ENCODE data around the gene RAMACL. TPM values are rescaled to one million over a fixed set of nuclear protein-coding genes. Genes with fewer than 3 reads are reported as not detected.
"Not testable (repeated sequence)": the region's sequence is repeated elsewhere in the genome, so short reads cannot be mapped to it uniquely, and the experiment has no call there.

Gene RAMACL
- total RNA-seq, 1 experiment from 2014 or later: 0.15 TPM

DNA sequence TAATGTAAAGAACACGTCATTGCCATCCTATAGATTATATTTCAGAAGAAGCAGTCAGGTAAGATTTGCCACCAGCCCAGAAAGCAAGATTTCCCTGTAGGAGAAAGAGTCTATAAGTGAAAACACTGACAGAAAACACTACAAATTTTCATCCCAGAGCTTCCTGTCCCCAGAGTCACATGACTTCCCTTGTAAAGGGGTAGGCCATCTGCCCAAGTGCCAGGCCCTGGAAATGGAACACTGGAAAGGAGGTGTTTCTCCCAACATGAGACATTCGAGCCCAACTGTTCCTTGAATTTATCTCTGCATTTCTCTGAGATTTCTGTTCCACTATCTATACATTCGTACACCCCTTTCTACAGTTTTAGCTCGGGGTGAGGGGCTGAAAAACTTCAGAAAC is 46.9 kb downstream of the RAMACL start:
- no peaks in the 10 kb centered on the region for H3K27me3 ChIP-seq (ENCODE audit: insufficient read depth, low read length)
- no peak for ATAC-seq
- ChIA-PET CTCF (no interaction called here), RAD21 (ENCODE audit: low non-redundant PET in 1 of 2, low total read pairs in 2 of 2, uncharacterized antibody in 2 of 2, unreplicated experiment in 2 of 2) (no interaction called here), POLR2A (no interaction called here)
- no peak overlapping the region for H3K27ac ChIP-seq (ENCODE audit: low read depth, low read length)
- H3K9ac ChIP-seq (ENCODE audit: low read length): no peak overlapping the region
- H3K4me2 ChIP-seq (ENCODE audit: low read length): no peak overlapping the region
- H2AFZ ChIP-seq (ENCODE audit: low read depth, low read length, poor library complexity, severe bottlenecking): no peak overlapping the region
- DNase-seq (ENCODE audit: low read depth, low spot score): no peak
- H3K36me3 ChIP-seq (ENCODE audit: control insufficient read depth in 1 of 2, insufficient read depth in 2 of 2, low read length in 2 of 2): no peaks in the 10 kb centered on the region
- H3K9me3 ChIP-seq (ENCODE audit: control insufficient read depth in 1 of 2, insufficient read depth in 1 of 2, low read depth in 1 of 2, low read length in 2 of 2): no peaks in the 10 kb centered on the region
- no peaks in the 10 kb centered on the region for H3K79me2 ChIP-seq (ENCODE audit: insufficient read depth, low read length)
- no peak overlapping the region for H3K4me3 ChIP-seq (replicated peaks in 1 of 2; ENCODE audit: low read depth in 1 of 2, low read length in 2 of 2)
- no TSS peak for BruUV-seq (replicated peaks)
- TF ChIP-seq ZNF274 (IDR thresholded peaks at IDR 0.05; ENCODE audit: low read depth, low read length): no peak
- no peak for TF ChIP-seq CBX3 (IDR thresholded peaks at IDR 0.05; ENCODE audit: low read depth)
- no peak for TF ChIP-seq POLR2A (IDR thresholded peaks at IDR 0.05; ENCODE audit: borderline replicate concordance, extremely low read depth, insufficient read depth, insufficient read length)
- TF ChIP-seq EGR1 (IDR thresholded peaks at IDR 0.05; ENCODE audit: low read depth): no peak
- no peak for TF ChIP-seq JUND (IDR thresholded peaks at IDR 0.05)
- no peak for TF ChIP-seq RAD21 (IDR thresholded peaks at IDR 0.05; ENCODE audit: low read depth)
- TF ChIP-seq ELF1 (IDR thresholded peaks at IDR 0.05; ENCODE audit: borderline replicate concordance, low read depth): no peak
- TF ChIP-seq ZBTB33 (IDR thresholded peaks at IDR 0.05; ENCODE audit: extremely low read depth, insufficient replicate concordance, low read length): no peak
- no peak for TF ChIP-seq SIN3A (IDR thresholded peaks at IDR 0.05; ENCODE audit: low read depth)
- TF ChIP-seq, protein P1, sequence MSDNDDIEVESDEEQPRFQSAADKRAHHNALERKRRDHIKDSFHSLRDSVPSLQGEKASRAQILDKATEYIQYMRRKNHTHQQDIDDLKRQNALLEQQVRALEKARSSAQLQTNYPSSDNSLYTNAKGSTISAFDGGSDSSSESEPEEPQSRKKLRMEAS (IDR thresholded peaks at IDR 0.05): no peak
- H4K20me1 ChIP-seq (ENCODE audit: insufficient read depth): no peaks in the 10 kb centered on the region
- intact Hi-C loops (cut with micrococcal nuclease): loop anchor here (10.0 kb wide), 1 partner anchor 455 kb away; the partner anchor contains the start of gene CEP43
- H3K9me2 ChIP-seq (ENCODE audit: insufficient read depth): no peaks in the 10 kb centered on the region
- peaks cover 5 to 16% of the 10 kb centered on the region in 2 experiments; a peak in 3 of 4 replicates for H3K4me1 ChIP-seq (ENCODE audit: control insufficient read depth in 1 of 2, insufficient read depth in 2 of 2, low read length in 2 of 2)

DNA sequence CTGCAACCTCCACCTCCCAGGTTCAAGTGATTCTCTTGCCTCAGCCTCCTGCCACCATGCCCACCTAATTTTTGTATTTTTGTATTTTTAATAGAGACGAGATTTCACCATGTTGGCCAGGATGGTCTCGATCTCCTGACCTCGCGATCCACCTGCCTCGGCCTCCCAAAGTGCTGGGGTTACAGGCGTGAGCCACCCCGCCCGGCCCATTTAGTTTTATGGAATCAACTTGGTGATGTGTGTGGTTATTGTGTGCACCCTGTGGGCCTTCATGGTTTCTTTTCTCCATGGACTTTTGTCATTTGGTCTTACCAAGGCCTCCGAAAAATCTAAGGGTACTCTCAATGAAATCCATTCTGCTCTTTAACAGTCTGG is 47.5 kb downstream of the RAMACL start:
- H3K79me2 ChIP-seq (ENCODE audit: insufficient read depth, low read length); CTCF ChIA-PET; H4K20me1 ChIP-seq (ENCODE audit: insufficient read depth); H3K4me2 ChIP-seq (ENCODE audit: low read length); H3K27me3 ChIP-seq (ENCODE audit: insufficient read depth, low read length); H3K27ac ChIP-seq (ENCODE audit: low read depth, low read length); H3K9me2 ChIP-seq (ENCODE audit: insufficient read depth); ATAC-seq; POLR2A ChIA-PET; DNase-seq (ENCODE audit: low read depth, low spot score); H2AFZ ChIP-seq (ENCODE audit: low read depth, low read length, poor library complexity, severe bottlenecking); H3K36me3 ChIP-seq (ENCODE audit: control insufficient read depth in 1 of 2, insufficient read depth in 2 of 2, low read length in 2 of 2); BruUV-seq (replicated peaks); H3K4me3 ChIP-seq (replicated peaks in 1 of 2; ENCODE audit: low read depth in 1 of 2, low read length in 2 of 2); H3K9me3 ChIP-seq (ENCODE audit: control insufficient read depth in 1 of 2, insufficient read depth in 1 of 2, low read depth in 1 of 2, low read length in 2 of 2); RAD21 ChIA-PET (ENCODE audit: low non-redundant PET in 1 of 2, low total read pairs in 2 of 2, uncharacterized antibody in 2 of 2, unreplicated experiment in 2 of 2); H3K9ac ChIP-seq (ENCODE audit: low read length): not testable (repeated sequence)
- H3K4me1 ChIP-seq (ENCODE audit: control insufficient read depth in 1 of 2, insufficient read depth in 2 of 2, low read length in 2 of 2): peaks cover 5 to 16% of the 10 kb centered on the region in 2 experiments; a peak in 3 of 4 replicates
- intact Hi-C loops (cut with micrococcal nuclease): loop anchor here (10.0 kb wide), 1 partner anchor 456 kb away; the partner anchor contains the start of gene CEP43

All from HCT116 (cell line).